GM19397 (cell line): ENCODE measurements around the gene CHSY1.
A peak's percentile ranks its signal among the peaks of the same experiment; 100 is the strongest.
"Not testable (repeated sequence)": the region's sequence is repeated elsewhere in the genome, so short reads cannot be mapped to it uniquely, and the experiment has no call there.

Experiments
- ATAC-seq: cut with Tn5 transposase; IDR thresholded peaks from one replicate; pipeline ENCODE4 v1.9.1; 2021; ENCODE audit warnings: mild to moderate bottlenecking, moderate library complexity; ENCODE audit not compliant: unreplicated experiment

The CHSY1 gene

GRCh38 chr15:101246391-101246790 lies 5.5 kb downstream of the CHSY1 start:
- ATAC-seq = no peak

GRCh38 chr15:101244889-101245668 lies 6.8 kb downstream of the CHSY1 start:
- no peak for ATAC-seq

- no peak for ATAC-seq
These were observed 7.6 kb downstream of the CHSY1 start for GRCh38 chr15:101244036-101244781.

GRCh38 chr15:101243420-101243819 lies 8.4 kb downstream of the CHSY1 start:
- no peak for ATAC-seq

GRCh38 chr15:101242999-101243336 lies 8.9 kb downstream of the CHSY1 start:
- no peak for ATAC-seq

- peak; percentile 78 for ATAC-seq
These were observed 9.5 kb downstream of the CHSY1 start for GRCh38 chr15:101242160-101242998.

GRCh38 chr15:101240358-101240757 lies 11.5 kb downstream of the CHSY1 start:
- ATAC-seq = no peak

GRCh38 chr15:101239724-101240136 lies 12.1 kb downstream of the CHSY1 start:
- no peak for ATAC-seq

- ATAC-seq = no peak
These were observed 14.6 kb downstream of the CHSY1 start for GRCh38 chr15:101237251-101237650.

- ATAC-seq = no peak
These were observed 18.1 kb downstream of the CHSY1 start for GRCh38 chr15:101233651-101234280.

- no peak for ATAC-seq
These were observed 19.2 kb downstream of the CHSY1 start for GRCh38 chr15:101232677-101233076.

- no peak for ATAC-seq
These were observed 23.5 kb downstream of the CHSY1 start for GRCh38 chr15:101228313-101228712.

- ATAC-seq = no peak
These were observed 26.2 kb downstream of the CHSY1 start for GRCh38 chr15:101225658-101226057.

- ATAC-seq = no peak
These were observed 29.9 kb downstream of the CHSY1 start for GRCh38 chr15:101221902-101222301.

- no peak for ATAC-seq
These were observed 31.8 kb downstream of the CHSY1 start for GRCh38 chr15:101220060-101220459.

- ATAC-seq = no peak
These were observed 32.4 kb downstream of the CHSY1 start for GRCh38 chr15:101219441-101219840.

- no peak for ATAC-seq
These were observed 34.4 kb downstream of the CHSY1 start for GRCh38 chr15:101217446-101217845.

GRCh38 chr15:101216100-101216499 lies 35.7 kb downstream of the CHSY1 start:
- ATAC-seq = no peak

GRCh38 chr15:101215681-101216080 lies 36.2 kb downstream of the CHSY1 start:
- ATAC-seq = no peak

GRCh38 chr15:101214435-101215097 lies 37.3 kb downstream of the CHSY1 start:
- ATAC-seq = not testable (repeated sequence)
